Measurements from ENCODE around the gene HCN3.

- no peak for TF ChIP-seq CTCF (IDR thresholded peaks at IDR 0.05; ENCODE audit: low read length)
- TF ChIP-seq EZH2 (IDR thresholded peaks at IDR 0.05; ENCODE audit: borderline replicate concordance, low read length) = no peak
These were observed 5.3 kb downstream of the HCN3 start for GRCh38 chr1:155282488-155283091.
